ENCODE data around the gene GPS2. TPM values are rescaled to one million over a fixed set of nuclear protein-coding genes. Genes with fewer than 3 reads are reported as not detected.

Gene GPS2
- total and polyA plus RNA-seq, 2 experiments from 2014 or later, result 34.5 to 103 TPM

DNA sequence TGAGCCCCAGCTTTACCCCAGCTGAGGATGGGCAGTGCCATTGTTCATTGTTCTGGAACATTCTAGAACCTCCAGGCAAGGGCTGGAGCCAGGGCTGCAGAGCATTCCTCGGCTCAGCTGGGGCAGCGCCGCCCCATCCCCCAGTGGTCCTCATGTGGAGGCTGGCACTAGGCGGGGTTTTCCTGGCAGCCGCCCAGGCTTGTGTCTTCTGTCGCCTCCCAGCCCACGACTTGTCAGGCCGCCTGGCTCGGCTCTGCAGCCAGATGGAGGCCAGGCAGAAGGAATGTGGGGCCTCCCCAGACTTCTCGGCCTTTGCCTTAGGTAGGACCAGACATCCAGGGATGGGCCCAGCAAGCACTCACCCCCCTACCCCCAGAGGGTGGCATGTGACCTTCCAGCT, 39.9 kb upstream of the GPS2 start, which contains the start of gene TMEM95:
Gene TMEM95 (plus strand): TSS at position 104 of the 400 bp plus-strand sequence. CDS start 49 bp downstream, at position 153.
- peaks cover 25% of the 10 kb centered on the region for H3K4me1 ChIP-seq (ENCODE audit: insufficient read depth)
- H3K9me3 ChIP-seq (ENCODE audit: low read depth), result no peaks in the 10 kb centered on the region
- H3K79me2 ChIP-seq, result peaks cover 21% of the 10 kb centered on the region
- no peak within 1 kb of the TSS for H3K4me3 ChIP-seq
- H4K20me1 ChIP-seq (ENCODE audit: insufficient read depth, poor library complexity, severe bottlenecking), result no peaks in the 10 kb centered on the region
- H3K27me3 ChIP-seq, result no peaks in the 10 kb centered on the region
- H2AFZ ChIP-seq, result no peak within 1 kb of the TSS
- H3K4me2 ChIP-seq, result peak within 1 kb of the TSS; percentile 94
- peak within 1 kb of the TSS; percentile 49 for H3K27ac ChIP-seq
- TF ChIP-seq EZH2phosphoT487 (IDR thresholded peaks at IDR 0.05; ENCODE audit: low read depth, severe bottlenecking, unreplicated experiment) (no peak), EZH2 (IDR thresholded peaks at IDR 0.05; ENCODE audit: borderline replicate concordance) (no peak)
- TF ChIP-seq, protein P1, sequence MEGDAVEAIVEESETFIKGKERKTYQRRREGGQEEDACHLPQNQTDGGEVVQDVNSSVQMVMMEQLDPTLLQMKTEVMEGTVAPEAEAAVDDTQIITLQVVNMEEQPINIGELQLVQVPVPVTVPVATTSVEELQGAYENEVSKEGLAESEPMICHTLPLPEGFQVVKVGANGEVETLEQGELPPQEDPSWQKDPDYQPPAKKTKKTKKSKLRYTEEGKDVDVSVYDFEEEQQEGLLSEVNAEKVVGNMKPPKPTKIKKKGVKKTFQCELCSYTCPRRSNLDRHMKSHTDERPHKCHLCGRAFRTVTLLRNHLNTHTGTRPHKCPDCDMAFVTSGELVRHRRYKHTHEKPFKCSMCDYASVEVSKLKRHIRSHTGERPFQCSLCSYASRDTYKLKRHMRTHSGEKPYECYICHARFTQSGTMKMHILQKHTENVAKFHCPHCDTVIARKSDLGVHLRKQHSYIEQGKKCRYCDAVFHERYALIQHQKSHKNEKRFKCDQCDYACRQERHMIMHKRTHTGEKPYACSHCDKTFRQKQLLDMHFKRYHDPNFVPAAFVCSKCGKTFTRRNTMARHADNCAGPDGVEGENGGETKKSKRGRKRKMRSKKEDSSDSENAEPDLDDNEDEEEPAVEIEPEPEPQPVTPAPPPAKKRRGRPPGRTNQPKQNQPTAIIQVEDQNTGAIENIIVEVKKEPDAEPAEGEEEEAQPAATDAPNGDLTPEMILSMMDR (IDR thresholded peaks at IDR 0.05; ENCODE audit: poor library complexity), result no peak
- DNase-seq (ENCODE audit: low spot score), result peak; percentile 54
- H3K36me3 ChIP-seq (replicated peaks; ENCODE audit: insufficient read depth, low read depth), result no peaks in the 10 kb centered on the region
- 67% methylated on average over 10 of the region's 10 CpGs for WGBS (ENCODE audit: low lambda C conversion rate, missing lambda C conversion rate)
- H3K9me2 ChIP-seq (replicated peaks; ENCODE audit: insufficient read depth), result no peaks in the 10 kb centered on the region

DNA sequence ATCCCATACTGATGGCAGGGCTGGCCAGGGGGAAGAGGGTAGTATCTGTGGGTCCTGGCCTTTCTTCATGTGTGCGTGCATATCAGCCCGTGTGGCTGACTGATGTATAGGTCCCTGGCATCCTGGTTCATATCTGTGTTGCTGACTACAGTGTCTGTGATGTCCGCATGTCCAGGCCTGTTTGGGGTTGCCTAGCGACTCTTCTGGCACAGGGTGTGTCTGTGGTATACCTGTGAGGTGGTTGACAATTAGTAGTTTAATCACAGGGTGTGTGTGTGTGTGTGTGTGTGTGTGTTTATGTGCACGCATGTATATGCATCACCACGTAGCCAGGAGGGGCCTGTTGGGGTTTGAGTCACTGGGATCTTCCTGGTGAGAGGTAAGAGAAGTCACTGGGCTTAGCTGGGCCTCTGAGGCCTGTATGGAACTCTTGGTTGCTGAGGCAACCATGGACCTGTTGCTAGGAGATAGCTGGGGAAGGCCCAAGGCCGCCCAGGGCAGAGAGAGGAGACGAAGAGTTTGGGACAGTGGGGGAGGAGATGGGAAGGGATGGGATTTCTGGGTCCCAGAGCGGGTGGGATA, 39.2 kb upstream of the GPS2 start:
- Histone ChIP-seq H2AFZ (no peak overlapping the region), H3K79me2 (peaks cover 21% of the 10 kb centered on the region), H3K36me3 (replicated peaks; ENCODE audit: insufficient read depth, low read depth) (no peaks in the 10 kb centered on the region), H3K4me1 (ENCODE audit: insufficient read depth) (peaks cover 32% of the 10 kb centered on the region), H3K27me3 (no peaks in the 10 kb centered on the region), H3K27ac (peak overlapping the region; percentile 49), H3K4me3 (no peak overlapping the region), H4K20me1 (ENCODE audit: insufficient read depth, poor library complexity, severe bottlenecking) (peaks cover 5% of the 10 kb centered on the region), H3K9me3 (ENCODE audit: low read depth) (no peaks in the 10 kb centered on the region), H3K9me2 (replicated peaks; ENCODE audit: insufficient read depth) (no peaks in the 10 kb centered on the region), H3K4me2 (peak overlapping the region; percentile 94)
- no peak for TF ChIP-seq EZH2phosphoT487 (IDR thresholded peaks at IDR 0.05; ENCODE audit: low read depth, severe bottlenecking, unreplicated experiment)
- TF ChIP-seq, protein P1 (IDR thresholded peaks at IDR 0.05; ENCODE audit: poor library complexity), result no peak
- no peak for TF ChIP-seq EZH2 (IDR thresholded peaks at IDR 0.05; ENCODE audit: borderline replicate concordance)
- DNase-seq (ENCODE audit: low spot score), result peak; percentile 75
- WGBS (ENCODE audit: low lambda C conversion rate, missing lambda C conversion rate), result 84% methylated on average over 9 of the region's 9 CpGs

DNA sequence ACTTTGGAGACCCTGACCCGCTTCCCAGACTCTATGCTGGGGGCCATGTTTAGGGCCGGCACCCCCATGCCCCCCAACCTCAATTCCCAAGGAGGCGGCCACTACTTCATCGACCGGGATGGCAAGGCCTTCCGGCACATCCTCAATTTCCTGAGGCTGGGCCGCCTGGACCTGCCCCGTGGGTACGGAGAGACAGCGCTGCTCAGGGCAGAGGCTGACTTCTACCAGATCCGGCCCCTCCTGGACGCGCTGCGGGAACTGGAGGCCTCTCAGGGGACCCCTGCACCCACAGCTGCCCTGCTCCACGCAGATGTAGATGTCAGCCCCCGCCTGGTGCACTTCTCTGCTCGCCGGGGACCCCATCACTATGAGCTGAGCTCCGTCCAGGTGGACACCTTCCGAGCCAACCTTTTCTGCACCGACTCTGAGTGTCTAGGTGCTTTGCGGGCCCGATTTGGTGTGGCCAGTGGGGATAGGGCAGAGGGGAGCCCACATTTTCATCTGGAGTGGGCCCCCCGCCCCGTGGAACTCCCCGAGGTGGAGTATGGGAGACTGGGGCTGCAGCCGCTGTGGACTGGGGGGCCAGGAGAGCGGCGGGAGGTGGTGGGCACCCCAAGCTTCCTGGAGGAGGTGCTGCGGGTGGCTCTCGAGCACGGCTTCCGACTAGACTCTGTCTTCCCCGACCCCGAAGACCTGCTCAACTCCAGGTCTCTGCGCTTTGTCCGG, 37.9 kb upstream of the GPS2 start:
- H3K27me3 ChIP-seq, result no peaks in the 10 kb centered on the region
- peak overlapping the region; percentile 94 for H3K4me2 ChIP-seq
- no peak overlapping the region for H3K4me3 ChIP-seq
- DNase-seq (ENCODE audit: low spot score), result peak; percentile 11
- peaks cover 37% of the 10 kb centered on the region for H3K4me1 ChIP-seq (ENCODE audit: insufficient read depth)
- H4K20me1 ChIP-seq (ENCODE audit: insufficient read depth, poor library complexity, severe bottlenecking), result peaks cover 5% of the 10 kb centered on the region
- H3K27ac ChIP-seq, result peak overlapping the region; percentile 100
- H3K79me2 ChIP-seq, result peaks cover 21% of the 10 kb centered on the region
- no peaks in the 10 kb centered on the region for H3K36me3 ChIP-seq (replicated peaks; ENCODE audit: insufficient read depth, low read depth)
- 96% methylated on average over 36 of the region's 37 CpGs for WGBS (ENCODE audit: low lambda C conversion rate, missing lambda C conversion rate)
- no peaks in the 10 kb centered on the region for H3K9me3 ChIP-seq (ENCODE audit: low read depth)
- TF ChIP-seq EZH2phosphoT487 (IDR thresholded peaks at IDR 0.05; ENCODE audit: low read depth, severe bottlenecking, unreplicated experiment) (no peak), EZH2 (IDR thresholded peaks at IDR 0.05; ENCODE audit: borderline replicate concordance) (no peak)
- TF ChIP-seq, protein P1 (IDR thresholded peaks at IDR 0.05; ENCODE audit: poor library complexity), result no peak
- no peak overlapping the region for H2AFZ ChIP-seq
- H3K9me2 ChIP-seq (replicated peaks; ENCODE audit: insufficient read depth), result no peaks in the 10 kb centered on the region

All from hepatocyte (in vitro differentiated cells).